Endometrial microvascular endothelial cells (primary cell): ENCODE measurements around the gene GNA15. TPM values are rescaled to one million over a fixed set of nuclear protein-coding genes. Genes with fewer than 3 reads are reported as not detected.
"Not testable (repeated sequence)": the region's sequence is repeated elsewhere in the genome, so short reads cannot be mapped to it uniquely, and the experiment has no call there.

Source experiments
- in situ Hi-C: cut with HindIII; loops from 2 replicates; pipeline ENCODE4 v1.10.0; 2017; ENCODE audit warnings: low sequenced_read_pairs, low pct_unique_long_range_greater_than_20kb; ENCODE audit errors: inconsistent ontology term
- total RNA-seq: library from RNA; depleted of rRNA; stranded (reverse); fragments of >200 nt; gene quantifications from one replicate; pipeline ENCODE4 v1.2.3, GENCODE V29; 2015; ENCODE audit errors: inconsistent ontology term

Gene GNA15
- not detected for total RNA-seq

- in situ Hi-C loops: no loop called here
Observed at GRCh38 chr19:3135961-3136683, at the start of gene GNA15. Gene GNA15, plus strand, starts transcription at chr19:3136033. Its CDS starts 418 bp downstream, at chr19:3136451.

DNA sequence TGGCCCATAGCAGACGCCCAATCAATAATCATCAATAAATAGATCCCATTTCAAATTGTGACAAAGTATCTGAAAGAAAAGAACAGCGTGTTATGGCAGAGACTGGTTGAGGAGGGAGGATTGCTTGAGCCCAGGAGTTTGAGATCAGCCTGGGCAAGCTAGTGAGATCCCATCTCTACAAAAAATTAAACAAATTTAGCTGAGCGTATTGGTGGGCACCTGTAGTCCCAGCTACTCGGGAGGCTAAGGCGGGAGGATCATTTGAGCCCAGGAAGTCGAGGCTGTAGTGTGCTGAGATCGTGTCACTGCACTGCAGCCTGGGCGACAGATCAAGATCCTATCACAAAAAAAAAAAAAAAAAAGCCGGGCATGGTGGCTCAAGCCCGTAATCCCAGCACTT, 48.1 kb upstream of the GNA15 start:
- in situ Hi-C loops: no loop called here

DNA sequence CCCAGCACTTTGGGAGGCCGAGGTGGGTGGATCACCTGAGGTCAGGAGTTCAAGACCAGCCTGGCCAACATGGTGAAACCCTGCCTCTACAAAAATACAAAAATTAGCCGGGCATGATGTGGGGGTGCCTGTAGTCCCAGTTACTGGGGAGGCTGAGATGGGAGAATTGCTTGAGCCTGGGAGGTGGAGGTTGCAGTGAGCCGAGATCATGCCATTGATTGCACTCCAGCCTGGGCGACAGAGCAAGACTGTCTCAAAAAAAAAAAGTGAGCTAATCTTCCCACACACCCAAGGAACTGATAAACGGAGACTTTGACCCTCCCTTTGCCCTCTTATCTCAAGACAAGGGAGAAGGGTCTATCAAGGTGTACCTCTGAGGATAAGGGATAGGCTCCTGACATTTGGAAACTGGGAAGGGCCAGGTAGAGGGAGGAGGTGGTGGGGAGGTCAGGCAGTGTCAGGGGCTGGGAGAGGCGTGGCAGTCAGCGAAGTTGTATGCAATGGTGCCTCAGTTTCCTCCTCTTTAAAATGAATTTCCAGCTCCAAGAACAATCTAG, 46.5 kb upstream of the GNA15 start:
- in situ Hi-C loops: not testable (repeated sequence)

DNA sequence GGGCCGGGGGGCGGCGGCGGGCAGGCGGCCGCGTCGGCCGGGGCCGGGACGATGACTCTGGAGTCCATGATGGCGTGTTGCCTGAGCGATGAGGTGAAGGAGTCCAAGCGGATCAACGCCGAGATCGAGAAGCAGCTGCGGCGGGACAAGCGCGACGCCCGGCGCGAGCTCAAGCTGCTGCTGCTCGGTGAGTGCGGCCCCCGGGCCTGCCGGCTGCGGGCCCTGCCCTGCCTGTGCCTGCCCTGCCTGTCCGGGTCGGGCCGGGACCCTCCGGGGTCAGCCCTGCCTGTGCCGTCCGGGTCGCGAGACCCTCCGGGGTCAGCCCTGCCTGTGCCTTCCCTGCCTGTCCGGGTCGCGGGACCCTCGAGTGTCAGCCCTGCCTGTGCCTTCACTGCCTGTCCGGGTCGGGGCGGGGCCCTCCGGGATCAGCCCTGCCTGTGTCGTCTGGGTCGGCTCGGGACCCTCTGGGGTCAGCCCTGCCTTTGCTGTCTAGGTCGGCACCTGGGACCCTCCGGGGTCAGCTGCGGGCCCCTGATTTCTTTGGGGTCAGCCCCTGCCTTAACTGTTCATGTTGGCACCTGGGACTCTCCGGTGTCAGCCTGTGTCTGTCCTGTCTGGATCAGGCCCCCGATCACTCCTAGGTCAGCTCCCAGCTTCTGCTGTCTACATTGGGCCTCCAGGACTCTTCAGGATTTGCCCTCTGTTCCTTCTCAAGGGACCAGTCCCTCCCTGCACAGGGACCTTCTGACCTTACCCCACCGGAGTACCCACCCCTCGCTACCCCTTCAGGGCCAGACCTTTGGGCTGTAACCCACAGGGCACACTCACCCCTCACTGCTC, 41.0 kb upstream of the GNA15 start:
- in situ Hi-C loops: no loop called here

DNA sequence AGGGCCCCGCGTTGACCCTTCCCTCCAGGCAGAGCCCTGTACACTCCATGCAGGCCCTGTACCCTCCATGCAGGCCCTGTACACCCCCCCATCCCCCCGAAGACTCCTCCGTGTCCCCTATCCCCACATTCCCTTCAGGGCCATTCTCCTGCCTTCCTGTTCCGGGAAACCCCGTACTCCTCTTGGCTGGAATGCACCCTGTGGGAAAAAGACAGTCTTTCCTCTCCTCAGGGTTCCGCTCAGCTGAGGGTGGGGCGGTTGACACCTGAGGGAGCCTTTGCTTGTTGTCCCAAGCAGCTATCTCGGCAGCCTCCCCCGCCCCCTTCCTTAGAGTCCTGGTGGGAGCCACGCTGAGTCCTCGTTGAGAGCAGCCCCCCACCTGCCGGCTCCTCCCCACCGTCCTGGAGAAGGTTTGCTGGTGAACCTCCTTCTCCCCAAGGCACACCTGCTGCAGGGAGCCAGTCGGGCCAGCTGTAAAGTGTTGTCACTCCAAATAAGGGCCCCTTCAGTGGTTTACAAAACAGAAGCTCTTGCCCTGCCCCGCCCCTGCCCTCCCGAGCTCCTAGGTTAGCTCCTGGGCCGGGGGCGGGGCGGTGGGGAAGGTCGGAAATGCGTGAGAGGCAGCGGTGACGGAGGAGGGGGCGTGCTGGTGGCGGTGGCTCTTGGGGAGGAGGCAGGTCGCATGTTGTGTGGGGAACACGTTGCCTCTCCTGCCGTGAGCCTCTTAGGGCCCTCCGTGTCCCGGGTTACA, 40.2 kb upstream of the GNA15 start:
- in situ Hi-C loops: no loop called here

GRCh38 chr19:3096267-3096901, 39.4 kb upstream of the GNA15 start:
- in situ Hi-C loops: no loop called here

DNA sequence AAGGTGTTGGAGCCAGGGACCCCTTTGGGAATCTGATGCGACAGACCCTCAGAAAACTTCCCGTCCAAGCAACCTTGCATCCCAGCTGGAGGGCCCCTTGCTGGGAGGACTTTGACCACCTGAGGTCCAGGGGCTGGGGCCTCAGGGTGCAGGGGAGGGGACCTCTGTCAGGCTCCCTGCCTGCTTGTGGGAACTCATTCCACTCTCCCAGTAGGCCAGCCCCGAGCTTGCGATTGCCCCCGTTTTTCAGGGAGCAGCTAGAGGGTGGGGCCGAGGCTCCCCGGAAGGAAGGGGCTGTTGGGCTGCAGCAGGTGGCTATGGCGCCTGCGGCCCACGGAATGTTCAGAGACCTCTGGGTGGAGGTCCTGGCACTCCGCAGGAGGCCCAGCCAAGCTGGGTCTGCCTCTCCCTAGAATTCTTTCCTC, 38.9 kb upstream of the GNA15 start:
- in situ Hi-C loops: no loop called here

- in situ Hi-C loops: no loop called here
Observed at GRCh38 chr19:3097442-3097871, 38.4 kb upstream of the GNA15 start.

DNA sequence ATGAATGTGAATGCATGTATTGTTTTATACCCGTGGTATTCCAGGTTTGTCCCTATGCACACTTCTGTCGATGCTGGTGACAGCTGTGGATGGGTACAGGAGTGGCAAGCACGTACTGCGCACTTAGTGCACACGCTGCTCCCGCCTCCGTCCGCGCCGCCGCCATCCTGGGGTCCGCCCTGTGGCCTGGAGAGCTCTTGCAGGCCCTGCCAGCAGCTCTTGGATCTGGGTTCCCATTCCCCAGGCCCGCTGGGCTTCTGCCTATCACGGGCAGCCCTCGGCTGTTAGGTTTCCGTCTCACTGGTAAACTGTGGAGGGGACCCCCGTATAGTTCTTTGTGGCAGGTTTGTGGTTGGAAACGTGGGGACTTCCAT, 37.7 kb upstream of the GNA15 start:
- in situ Hi-C loops: no loop called here

- in situ Hi-C loops: no loop called here
Observed at GRCh38 chr19:3098515-3099346, 37.1 kb upstream of the GNA15 start.

DNA sequence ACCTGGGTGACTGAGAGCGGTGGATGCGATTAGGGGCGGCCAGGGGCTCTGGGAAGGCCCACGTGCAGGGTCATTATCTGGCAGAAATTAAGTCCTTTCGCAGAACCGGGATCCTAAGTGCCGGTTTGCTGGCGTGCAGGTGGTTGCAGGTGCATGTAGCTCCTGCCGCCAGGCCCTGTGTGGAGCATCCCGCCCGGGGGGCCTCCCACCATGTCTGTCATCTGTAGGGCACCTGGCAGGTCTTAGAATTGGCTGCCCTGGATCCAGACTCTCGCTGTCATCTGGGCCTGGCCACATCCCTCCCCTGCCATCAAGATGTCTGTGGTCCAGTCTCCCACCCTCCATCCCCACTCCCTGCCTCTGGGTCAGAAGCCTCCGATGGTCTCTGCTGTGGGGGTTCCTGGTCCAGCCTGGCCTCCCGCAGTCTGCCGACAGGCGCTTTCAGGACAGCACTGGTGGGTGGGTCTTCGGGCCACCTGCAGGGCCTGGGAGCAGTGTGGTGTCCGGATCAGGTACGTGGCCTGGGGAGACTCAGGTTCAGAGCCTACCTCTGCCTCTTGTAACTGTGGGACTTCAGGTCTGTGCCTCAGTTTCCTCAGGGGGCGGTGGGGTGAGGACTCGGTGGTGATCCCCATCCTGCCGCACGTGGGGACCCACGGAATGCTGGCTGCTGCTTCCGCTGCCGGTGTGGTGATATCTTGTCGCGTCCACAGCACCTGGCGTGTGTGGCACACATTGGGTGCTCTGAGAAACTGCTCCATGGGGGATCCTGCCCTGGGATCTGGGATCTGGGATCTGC, 36.3 kb upstream of the GNA15 start:
- in situ Hi-C loops: no loop called here

DNA sequence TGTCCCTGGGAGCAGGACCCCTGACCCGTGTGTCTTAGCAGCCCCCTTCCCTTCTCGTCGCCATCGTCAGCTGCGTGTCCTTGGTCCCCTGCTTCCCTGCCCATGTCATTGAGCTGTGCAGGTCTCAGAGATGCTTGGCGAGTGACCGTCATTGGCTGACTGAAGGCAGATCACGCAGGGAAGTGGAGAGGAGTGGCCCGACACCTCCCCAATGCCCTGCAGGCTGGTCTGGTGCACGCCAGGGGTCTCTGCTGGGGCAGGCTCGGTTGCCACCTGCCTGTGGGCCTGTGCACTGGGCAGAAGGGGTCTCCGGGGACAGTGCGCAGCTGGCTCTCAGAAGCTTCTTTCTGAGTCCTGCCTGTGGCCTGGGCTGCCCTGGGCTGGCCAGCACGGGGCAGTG, 35.5 kb upstream of the GNA15 start:
- in situ Hi-C loops: no loop called here

GRCh38 chr19:3100747-3101730, 34.8 kb upstream of the GNA15 start:
- in situ Hi-C loops: no loop called here

DNA sequence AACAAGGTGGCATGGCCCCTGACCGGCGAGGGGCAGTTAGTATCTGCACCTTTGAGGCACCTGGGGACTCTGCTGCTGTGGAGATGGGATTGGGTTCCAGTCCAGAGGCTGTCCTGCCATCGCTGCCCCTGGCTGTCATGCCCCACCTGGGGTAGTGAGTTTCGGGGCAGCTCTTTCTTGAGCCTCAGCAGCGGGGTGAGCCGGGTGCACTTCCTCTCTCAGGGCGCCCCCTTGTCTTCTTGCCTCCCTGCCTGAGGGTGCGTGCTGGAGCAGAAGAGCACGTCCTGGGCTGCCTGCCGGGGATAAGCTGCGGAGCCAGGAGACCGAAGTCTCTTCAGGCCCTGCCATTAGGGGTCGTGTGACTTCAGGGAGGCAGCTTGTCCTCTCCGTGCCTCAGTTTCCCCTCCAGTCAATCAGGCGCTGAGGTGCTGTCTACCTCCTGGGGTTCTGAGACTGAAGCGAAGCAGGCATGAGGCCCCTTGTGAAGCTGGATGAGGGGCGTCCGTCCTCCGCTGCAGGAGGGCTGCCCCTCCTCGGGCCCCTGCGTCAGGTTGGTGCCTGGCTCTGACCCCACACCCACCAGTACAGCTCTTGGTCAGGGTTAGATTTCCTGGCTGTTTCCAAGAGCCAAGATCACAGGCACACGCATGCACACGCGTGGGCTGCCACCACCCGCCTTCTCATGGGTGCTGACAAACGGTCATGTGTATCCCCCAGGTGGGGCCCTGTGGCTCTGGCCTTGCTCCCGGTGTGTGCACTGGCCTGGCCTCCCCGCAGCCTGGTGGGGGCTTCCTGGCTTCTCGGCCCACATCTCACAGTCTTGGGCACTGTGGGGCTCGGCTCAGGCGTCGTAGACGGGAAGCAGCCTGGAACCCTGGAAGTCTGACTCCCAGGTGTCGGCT, 33.3 kb upstream of the GNA15 start:
- in situ Hi-C loops: no loop called here

DNA sequence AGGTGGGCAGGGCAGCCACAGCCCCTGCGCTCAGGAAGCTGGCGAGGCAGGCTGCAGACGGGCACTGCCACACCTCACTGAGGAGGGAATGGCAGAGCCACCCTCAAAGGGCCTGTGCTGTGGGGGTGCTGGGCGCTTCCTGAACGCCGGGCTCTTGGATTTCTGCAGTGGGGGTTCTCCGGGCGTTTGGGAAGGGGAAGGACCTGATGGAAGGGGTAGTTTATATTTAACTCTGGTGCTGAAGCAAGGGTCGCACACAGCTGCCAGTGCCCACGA, 31.2 kb upstream of the GNA15 start:
- in situ Hi-C loops: no loop called here
